ENCODE measurements around the gene BDNF. TPM values are rescaled to one million over a fixed set of nuclear protein-coding genes. Genes with fewer than 3 reads are reported as not detected.

The BDNF gene
- total RNA-seq, 2 donors from 2014 or later, result not detected

DNA sequence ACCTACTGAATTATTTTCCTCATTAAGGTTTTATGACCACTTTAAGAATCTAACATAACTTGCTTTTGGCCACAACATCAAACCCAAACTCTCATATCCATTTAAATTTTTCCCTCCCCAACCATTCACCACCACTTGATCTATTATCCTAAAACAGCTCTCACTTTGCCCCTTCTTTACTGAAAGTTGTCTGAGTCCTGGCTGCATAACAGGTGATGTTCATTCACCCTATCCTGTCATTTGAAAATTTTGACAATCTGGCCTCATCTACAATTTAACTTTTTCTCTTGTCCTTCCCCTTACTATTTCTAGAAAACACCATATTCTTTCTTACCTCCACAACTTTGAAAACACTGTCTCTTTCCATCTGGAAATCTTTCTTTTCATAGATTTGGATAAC, 89.3 kb downstream of the BDNF start:
- Mint-ChIP-seq H3K27ac (no peak overlapping the region), H3K4me3 (no peak overlapping the region)
- no peak for DNase-seq

DNA sequence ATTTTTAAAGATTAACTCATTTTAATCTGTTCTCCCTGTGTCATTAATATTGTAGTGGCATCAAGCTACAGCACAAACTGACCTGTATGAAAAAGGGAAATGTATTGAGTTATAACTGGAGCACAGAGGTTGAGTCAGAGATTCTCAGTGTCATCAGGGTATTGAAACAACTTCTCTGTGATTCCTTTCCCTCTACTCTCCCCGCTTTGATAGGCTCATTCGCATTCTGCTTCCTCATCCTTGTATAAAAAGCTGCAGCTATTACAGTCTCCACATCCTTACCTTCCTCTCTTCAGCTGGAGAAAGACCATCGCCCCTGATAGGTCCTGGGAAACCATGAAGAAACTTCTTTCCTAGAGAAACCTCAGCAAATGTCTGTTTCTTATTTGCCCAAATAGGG, 90.0 kb downstream of the BDNF start:
- Mint-ChIP-seq H3K27ac (no peak overlapping the region), H3K27me3 (no peaks in the 10 kb centered on the region), H3K4me3 (no peak overlapping the region), H3K36me3 (ENCODE audit: low read depth) (no peaks in the 10 kb centered on the region), H3K4me1 (no peaks in the 10 kb centered on the region)
- no peak for DNase-seq
- no peaks in the 10 kb centered on the region for H3K9me3 ChIP-seq (ENCODE audit: control insufficient read depth, low read length, poor library complexity, severe bottlenecking)
- ATAC-seq, result no peak

More for the DNA sequence above, 89.3 kb downstream of the BDNF start:
- no peak for ATAC-seq
- Mint-ChIP-seq H3K36me3 (ENCODE audit: low read depth) (no peaks in the 10 kb centered on the region), H3K27me3 (no peaks in the 10 kb centered on the region), H3K4me1 (no peaks in the 10 kb centered on the region)
- no peaks in the 10 kb centered on the region for H3K9me3 ChIP-seq (ENCODE audit: control insufficient read depth, low read length, poor library complexity, severe bottlenecking)

DNA sequence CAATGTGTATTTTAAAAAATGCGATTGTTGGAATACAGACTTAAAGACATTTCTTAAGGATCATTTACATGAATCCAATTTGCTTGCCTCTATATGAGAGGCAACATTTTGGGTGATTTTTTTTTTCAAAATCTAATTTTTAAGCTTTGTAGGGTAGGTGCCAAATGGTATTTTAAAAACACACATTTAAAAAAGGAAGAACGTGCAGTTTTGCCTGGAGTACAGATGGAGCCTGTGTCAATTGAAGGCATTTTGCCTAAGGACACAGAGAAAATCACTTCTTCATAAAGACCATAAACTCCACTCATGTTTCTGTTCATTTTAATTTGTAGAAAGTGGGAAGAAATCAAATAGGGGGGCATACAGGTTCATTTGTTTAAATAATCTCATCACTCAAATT, 91.3 kb downstream of the BDNF start:
- Mint-ChIP-seq H3K27ac (no peak overlapping the region), H3K4me1 (no peaks in the 10 kb centered on the region), H3K27me3 (no peaks in the 10 kb centered on the region), H3K4me3 (no peak overlapping the region), H3K36me3 (ENCODE audit: low read depth) (no peaks in the 10 kb centered on the region)
- DNase-seq (no peak), ATAC-seq (no peak)
- H3K9me3 ChIP-seq (ENCODE audit: control insufficient read depth, low read length, poor library complexity, severe bottlenecking), result no peaks in the 10 kb centered on the region

DNA sequence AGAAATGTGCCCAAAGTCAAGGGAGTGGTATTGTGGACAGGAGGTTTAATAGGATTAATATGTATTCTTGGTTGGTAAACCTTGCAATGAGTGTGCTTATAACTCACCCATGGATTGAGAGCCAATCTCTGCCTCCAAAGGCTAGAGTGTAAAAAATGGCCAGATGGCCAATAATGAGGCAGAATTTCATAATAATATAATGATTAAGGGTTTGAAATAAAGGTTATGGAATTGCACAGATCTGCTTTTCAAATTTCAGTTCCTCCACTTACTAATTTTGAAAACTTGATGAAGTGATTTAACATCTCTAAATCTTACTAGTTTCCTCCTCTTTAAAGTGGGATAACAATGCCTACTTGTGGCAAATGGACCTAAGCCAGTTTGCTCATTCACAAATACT, 94.8 kb downstream of the BDNF start:
- no peak overlapping the region for H3K4me3 Mint-ChIP-seq
- no peaks in the 10 kb centered on the region for H3K27me3 Mint-ChIP-seq
- ATAC-seq (no peak), DNase-seq (no peak)
- no peaks in the 10 kb centered on the region for H3K36me3 Mint-ChIP-seq (ENCODE audit: low read depth)
- H3K9me3 ChIP-seq (ENCODE audit: control insufficient read depth, low read length, poor library complexity, severe bottlenecking), result no peaks in the 10 kb centered on the region
- H3K4me1 Mint-ChIP-seq, result no peaks in the 10 kb centered on the region
- H3K27ac Mint-ChIP-seq, result no peak overlapping the region

Other genes with a start within 250 kb of the BDNF start
- gene LGR4, start 227.7 kb downstream of the BDNF start, total RNA-seq, result under 1 TPM; 0.39 to 0.94 TPM
- 10 to 100 TPM; 20.4 to 20.9 TPM for gene LIN7C, start 193.7 kb downstream of the BDNF start, total RNA-seq